Neutrophil (primary cell): ENCODE results near the gene AMOTL1.

Source experiments
- H3K27ac ChIP-seq: fragments of 200-600 bp; sonication (generic); 2 replicates; pipeline ENCODE4 v1.5.1; 2016; ENCODE audit warnings: mild to moderate bottlenecking, moderate library complexity
- H3K27me3 ChIP-seq: fragments of 200-600 bp; sonication (generic); 2 replicates; pipeline ENCODE4 v1.6.0; 2016; ENCODE audit warnings: mild to moderate bottlenecking
- H3K36me3 ChIP-seq: fragments of 200-600 bp; sonication (generic); 2 replicates; pipeline ENCODE4 v1.5.1; 2017
- H3K4me1 ChIP-seq, 2 experiments: fragments of 200-600 bp in 1 of 2; sonication (generic) in 1 of 2; 1 replicate in 1 of 2; 2 replicates in 1 of 2; pipeline versions ENCODE4 v1.5.1 to v1.6.1; 2013 to 2016; ENCODE audit warnings: low read depth in 1 of 2, low read length in 1 of 2, mild to moderate bottlenecking in 1 of 2, moderate library complexity in 1 of 2; ENCODE audit not compliant: control insufficient read depth in 1 of 2, insufficient read depth in 1 of 2
- H3K4me3 ChIP-seq, 2 experiments: fragments of 200-600 bp in 1 of 2; sonication (generic) in 1 of 2; 1 replicate in 1 of 2; 2 replicates in 1 of 2; pipeline ENCODE4 v1.5.1; 2013 to 2016; ENCODE audit warnings: low read depth in 1 of 2, low read length in 1 of 2, mild to moderate bottlenecking in 1 of 2, moderate library complexity in 1 of 2
- H3K9me3 ChIP-seq: fragments of 200-600 bp; sonication (generic); 2 replicates; pipeline ENCODE4 v1.5.1; 2016
- TF ChIP-seq, protein P1 (sequence below): fragments of 200-600 bp; sonication (generic); IDR thresholded peaks from 2 replicates; pipeline ENCODE4 v1.5.1; 2016; ENCODE audit warnings: antibody characterized with exemption

Gene AMOTL1, protein sequence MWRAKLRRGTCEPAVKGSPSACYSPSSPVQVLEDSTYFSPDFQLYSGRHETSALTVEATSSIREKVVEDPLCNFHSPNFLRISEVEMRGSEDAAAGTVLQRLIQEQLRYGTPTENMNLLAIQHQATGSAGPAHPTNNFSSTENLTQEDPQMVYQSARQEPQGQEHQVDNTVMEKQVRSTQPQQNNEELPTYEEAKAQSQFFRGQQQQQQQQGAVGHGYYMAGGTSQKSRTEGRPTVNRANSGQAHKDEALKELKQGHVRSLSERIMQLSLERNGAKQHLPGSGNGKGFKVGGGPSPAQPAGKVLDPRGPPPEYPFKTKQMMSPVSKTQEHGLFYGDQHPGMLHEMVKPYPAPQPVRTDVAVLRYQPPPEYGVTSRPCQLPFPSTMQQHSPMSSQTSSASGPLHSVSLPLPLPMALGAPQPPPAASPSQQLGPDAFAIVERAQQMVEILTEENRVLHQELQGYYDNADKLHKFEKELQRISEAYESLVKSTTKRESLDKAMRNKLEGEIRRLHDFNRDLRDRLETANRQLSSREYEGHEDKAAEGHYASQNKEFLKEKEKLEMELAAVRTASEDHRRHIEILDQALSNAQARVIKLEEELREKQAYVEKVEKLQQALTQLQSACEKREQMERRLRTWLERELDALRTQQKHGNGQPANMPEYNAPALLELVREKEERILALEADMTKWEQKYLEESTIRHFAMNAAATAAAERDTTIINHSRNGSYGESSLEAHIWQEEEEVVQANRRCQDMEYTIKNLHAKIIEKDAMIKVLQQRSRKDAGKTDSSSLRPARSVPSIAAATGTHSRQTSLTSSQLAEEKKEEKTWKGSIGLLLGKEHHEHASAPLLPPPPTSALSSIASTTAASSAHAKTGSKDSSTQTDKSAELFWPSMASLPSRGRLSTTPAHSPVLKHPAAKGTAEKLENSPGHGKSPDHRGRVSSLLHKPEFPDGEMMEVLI

DNA sequence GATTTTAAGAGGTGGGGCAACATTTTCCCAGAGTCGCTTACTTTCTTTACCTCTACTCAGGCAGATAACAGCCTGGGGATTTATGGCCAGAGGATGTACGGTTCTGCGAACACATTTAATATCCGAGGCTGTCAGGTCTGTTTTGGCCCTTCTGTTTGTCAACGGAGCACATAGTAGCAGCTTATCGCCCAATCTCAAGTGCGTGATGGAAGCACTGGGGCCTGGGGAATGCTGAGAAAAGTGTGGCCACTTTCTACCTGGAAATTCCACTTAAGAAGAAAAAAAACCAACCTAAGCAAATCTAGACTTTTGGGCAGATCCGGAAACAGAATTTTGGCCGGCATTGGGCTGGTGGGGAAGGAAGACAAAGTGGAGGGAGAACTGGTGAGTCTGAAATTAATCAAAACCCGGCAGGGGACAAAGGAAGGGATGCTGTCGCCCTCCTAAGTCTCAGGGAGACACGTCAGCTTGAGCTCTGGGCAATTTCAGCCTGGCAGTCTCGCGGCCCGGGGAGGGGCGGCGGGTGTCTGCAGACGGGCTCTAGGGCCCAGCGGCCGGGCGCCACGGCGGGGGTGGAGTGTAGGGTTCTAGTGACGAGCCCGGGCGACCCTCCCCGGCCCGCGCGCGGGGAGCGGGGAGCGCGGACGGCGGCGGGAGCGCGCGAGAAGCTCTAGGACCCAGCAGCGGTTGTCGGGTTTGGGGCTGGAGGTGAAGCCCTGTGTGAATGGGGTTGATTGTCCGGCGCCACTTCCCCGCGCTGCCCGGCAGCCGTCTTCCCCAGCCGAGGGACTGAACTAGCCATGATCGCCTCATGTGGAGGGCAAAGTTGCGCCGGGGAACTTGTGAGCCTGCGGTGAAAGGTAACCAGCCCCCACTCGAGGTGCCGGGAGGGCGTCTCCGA is at the start of gene AMOTL1:
Gene AMOTL1, plus strand, starts transcription at position 656 of the 901 bp plus-strand sequence. Its CDS starts 156 bp downstream, at position 812.
- peak within 1 kb of the TSS; percentile 51 to 58 for H3K4me3 ChIP-seq
- TF ChIP-seq, protein P1, sequence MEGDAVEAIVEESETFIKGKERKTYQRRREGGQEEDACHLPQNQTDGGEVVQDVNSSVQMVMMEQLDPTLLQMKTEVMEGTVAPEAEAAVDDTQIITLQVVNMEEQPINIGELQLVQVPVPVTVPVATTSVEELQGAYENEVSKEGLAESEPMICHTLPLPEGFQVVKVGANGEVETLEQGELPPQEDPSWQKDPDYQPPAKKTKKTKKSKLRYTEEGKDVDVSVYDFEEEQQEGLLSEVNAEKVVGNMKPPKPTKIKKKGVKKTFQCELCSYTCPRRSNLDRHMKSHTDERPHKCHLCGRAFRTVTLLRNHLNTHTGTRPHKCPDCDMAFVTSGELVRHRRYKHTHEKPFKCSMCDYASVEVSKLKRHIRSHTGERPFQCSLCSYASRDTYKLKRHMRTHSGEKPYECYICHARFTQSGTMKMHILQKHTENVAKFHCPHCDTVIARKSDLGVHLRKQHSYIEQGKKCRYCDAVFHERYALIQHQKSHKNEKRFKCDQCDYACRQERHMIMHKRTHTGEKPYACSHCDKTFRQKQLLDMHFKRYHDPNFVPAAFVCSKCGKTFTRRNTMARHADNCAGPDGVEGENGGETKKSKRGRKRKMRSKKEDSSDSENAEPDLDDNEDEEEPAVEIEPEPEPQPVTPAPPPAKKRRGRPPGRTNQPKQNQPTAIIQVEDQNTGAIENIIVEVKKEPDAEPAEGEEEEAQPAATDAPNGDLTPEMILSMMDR, result no peak
- H3K4me1 ChIP-seq, result peaks cover 24 to 31% of the 10 kb centered on the region in 2 experiments
- H3K36me3 ChIP-seq, result no peaks in the 10 kb centered on the region
- H3K27ac ChIP-seq, result no peak within 1 kb of the TSS
- H3K27me3 ChIP-seq, result peaks cover 55% of the 10 kb centered on the region
- no peaks in the 10 kb centered on the region for H3K9me3 ChIP-seq

DNA sequence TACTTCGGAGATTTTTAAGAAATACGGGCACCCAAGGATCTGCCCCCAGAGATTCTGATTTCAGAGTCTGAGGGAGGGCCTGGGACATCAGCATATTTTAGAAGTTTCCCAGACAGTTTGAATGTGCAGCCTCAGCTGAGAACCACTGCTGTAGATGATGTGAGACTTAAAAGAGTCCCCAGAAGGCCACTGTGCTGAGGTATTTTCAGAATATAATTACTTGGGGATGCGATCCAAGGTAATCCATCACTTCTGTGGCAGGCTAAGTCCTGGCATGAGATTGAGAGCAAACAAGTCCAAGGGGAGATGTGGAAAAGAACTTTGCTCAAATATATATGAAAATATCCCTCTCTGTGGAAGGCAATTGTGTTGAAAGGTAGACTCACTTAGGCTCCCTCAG is 48.3 kb upstream of the AMOTL1 start:
- Histone ChIP-seq H3K36me3 (no peaks in the 10 kb centered on the region), H3K9me3 (no peaks in the 10 kb centered on the region), H3K4me1 (peaks cover 3 to 4% of the 10 kb centered on the region in 2 experiments), H3K27ac (no peak overlapping the region), H3K27me3 (no peaks in the 10 kb centered on the region), H3K4me3 (no peak overlapping the region)
- TF ChIP-seq, protein P1, result no peak

DNA sequence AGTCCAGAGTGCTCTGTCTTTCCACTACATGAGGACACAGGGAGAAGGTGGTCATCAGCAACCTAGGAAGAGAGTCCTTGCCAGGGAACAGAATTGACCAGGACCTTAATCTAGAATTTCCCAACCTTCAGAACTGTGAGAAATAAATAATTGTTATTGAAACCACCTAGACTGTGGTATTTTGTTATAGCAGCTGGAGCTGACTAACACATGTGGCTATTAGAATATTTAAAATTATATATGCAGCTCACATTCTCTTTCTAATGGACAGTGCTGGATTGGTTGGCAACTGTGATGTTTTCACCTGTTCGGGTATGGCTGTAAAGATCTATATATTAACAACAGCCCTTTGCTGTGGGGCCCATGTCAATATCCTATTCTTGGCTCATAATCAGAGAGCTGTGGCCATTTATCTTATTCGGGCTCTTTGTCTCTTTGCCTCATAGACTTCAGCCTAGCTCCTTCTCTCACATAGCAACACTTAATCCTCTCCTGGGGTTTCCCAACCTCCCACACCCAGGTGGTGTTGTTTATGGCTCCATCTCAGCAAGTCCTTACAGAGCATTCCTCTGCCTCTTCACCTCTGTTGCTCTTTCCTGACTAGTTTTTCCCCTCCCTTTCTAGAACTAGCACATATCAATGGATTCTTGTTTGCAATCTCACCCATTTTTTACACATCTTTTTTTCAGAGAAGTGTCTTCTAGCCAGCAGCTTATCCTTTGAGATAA is 46.4 kb upstream of the AMOTL1 start:
- H3K4me1 ChIP-seq, result peaks cover 22% of the 10 kb centered on the region in 2 experiments
- no peak overlapping the region for H3K27ac ChIP-seq
- H3K9me3 ChIP-seq, result no peaks in the 10 kb centered on the region
- H3K27me3 ChIP-seq, result no peaks in the 10 kb centered on the region
- H3K36me3 ChIP-seq, result no peaks in the 10 kb centered on the region
- H3K4me3 ChIP-seq, result no peak overlapping the region
- TF ChIP-seq, protein P1, result no peak

DNA sequence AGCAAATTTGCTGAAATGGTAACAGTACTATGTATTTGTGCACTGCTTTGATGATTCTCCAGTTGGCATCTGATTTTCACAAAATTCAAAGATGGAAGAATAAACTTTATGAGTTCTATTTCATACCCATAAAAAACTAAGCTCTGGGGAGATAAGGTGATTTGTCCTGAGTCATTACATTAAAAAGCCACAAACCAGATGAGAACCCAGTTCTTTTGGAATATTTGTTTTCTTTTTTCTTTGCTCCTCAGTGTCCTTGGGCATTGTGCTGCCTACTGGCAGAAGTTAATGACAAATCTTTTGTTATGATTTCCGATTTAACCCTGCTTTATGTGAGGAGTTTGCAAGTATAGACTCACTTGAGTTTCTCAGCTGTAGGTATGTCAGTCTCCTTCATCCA is 45.4 kb upstream of the AMOTL1 start:
- no peaks in the 10 kb centered on the region for H3K27me3 ChIP-seq

More for the DNA sequence above, 45.4 kb upstream of the AMOTL1 start:
- Histone ChIP-seq H3K4me3 (no peak overlapping the region), H3K27ac (no peak overlapping the region), H3K36me3 (no peaks in the 10 kb centered on the region), H3K4me1 (peaks cover 25 to 30% of the 10 kb centered on the region in 2 experiments), H3K9me3 (no peaks in the 10 kb centered on the region)
- TF ChIP-seq, protein P1, result no peak
